ENCODE measurements around the gene TOP2A.

TOP2A gene

DNA sequence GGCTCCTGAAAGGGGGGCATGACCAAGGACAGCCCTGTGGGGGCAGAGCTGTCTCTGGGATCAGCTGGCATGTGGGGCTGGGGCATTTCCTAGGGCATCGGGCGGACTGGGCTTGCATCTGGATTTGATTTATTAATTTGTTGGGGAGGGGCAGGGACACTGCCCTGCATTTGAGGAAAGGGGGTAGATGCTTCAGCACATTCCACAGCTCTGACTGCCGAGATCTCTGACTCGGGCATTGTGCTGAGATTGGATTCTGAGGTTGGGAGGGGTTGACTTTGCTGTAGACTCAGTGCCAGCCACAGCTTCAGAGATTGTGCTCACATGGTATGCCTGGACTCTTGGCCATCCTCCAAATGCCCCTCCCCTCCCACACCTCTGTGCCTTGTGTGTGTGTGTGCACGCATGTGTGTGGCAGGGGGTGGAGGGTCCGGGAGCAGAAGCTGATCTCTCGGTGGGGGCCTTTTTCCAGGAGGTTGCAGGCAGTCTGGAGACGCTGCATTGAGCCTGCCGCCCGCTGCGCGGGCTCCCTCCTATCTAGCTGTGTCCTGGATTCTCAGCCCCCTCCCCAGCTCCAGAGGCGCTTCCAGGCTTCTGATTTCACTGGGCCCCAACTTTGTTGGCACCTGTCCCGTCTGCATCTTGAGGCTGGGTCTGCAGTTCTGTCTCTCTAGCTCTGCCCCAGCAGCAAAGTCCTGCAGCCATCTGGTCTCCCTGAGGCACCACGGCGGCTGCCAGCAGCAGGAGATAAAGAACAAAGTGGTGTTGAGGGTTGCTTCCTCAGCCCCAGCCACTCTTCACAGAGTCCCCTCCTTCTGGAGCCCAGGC, 40.5 kb upstream of the TOP2A start:
- Histone ChIP-seq H2AK5ac (ENCODE audit: low read length, severe bottlenecking) (peak overlapping the region; percentile 67), H3K79me1 (replicated peaks; ENCODE audit: low read length, poor library complexity, severe bottlenecking) (no peaks in the 10 kb centered on the region), H3K9ac (ENCODE audit: low read length) (peak overlapping the region; percentile 68), H3K4ac (ENCODE audit: low read depth in 1 of 2, low read length in 2 of 2) (no peak overlapping the region), H3K27me3 (ENCODE audit: control insufficient read depth in 1 of 2, insufficient read depth in 1 of 2, low read length in 2 of 2) (no peaks in the 10 kb centered on the region), H3K4me2 (ENCODE audit: low read length, poor library complexity, severe bottlenecking) (peak overlapping the region; percentile 23), H3K18ac (ENCODE audit: low read depth in 1 of 2, low read length in 2 of 2) (no peak overlapping the region), H3K23ac (ENCODE audit: low read length in 2 of 2) (no peak overlapping the region), H3K14ac (ENCODE audit: low read length in 2 of 2) (peak overlapping the region in 1 of 2 experiments; percentile 67), H3K27ac (ENCODE audit: low read length, poor library complexity, severe bottlenecking) (peak overlapping the region; percentile 36), H2BK5ac (ENCODE audit: low read depth, low read length, poor library complexity, severe bottlenecking) (no peak overlapping the region), H2BK15ac (ENCODE audit: low read depth, poor library complexity, severe bottlenecking) (no peak overlapping the region), H4K8ac (ENCODE audit: low read length) (no peak overlapping the region), H3K9me3 (ENCODE audit: control insufficient read depth, low read length) (no peaks in the 10 kb centered on the region), H3K4me1 (ENCODE audit: control insufficient read depth, insufficient read depth, low read depth, low read length) (peaks cover 39% of the 10 kb centered on the region), H4K91ac (ENCODE audit: low read length) (no peak overlapping the region), H2AFZ (ENCODE audit: low read depth, low read length) (no peak overlapping the region), H2BK120ac (ENCODE audit: low read depth, low read length) (no peak overlapping the region), H2BK12ac (ENCODE audit: low read length in 2 of 2) (no peak overlapping the region), H3K4me3 (ENCODE audit: insufficient read depth in 1 of 2, low read depth in 1 of 2, low read length in 2 of 2) (no peak overlapping the region), H3K36me3 (ENCODE audit: control insufficient read depth in 1 of 2, insufficient read depth in 2 of 2, low read depth in 1 of 2, low read length in 2 of 2) (peaks cover 56 to 66% of the 10 kb centered on the region in 2 experiments)
- DNase-seq: no peak
- WGBS: 77% methylated on average over 13 of the region's 16 CpGs

DNA sequence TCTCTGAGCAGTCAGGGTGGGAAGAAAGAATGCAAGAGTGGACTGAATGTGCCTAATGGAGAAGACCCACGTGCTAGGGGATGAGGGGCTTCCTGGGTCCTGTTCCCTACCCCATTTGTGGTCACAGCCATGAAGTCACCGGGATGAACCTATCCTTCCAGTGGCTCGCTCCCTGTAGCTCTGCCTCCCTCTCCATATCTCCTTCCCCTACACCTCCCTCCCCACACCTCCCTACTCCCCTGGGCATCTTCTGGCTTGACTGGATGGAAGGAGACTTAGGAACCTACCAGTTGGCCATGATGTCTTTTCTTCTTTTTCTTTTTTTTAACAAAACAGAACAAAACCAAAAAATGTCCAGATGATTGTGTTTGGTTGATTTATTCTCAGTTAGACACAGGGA, 39.7 kb upstream of the TOP2A start:
- Histone ChIP-seq H2AFZ (ENCODE audit: low read depth, low read length) (no peak overlapping the region), H3K14ac (ENCODE audit: low read length in 2 of 2) (no peak overlapping the region), H3K18ac (ENCODE audit: low read depth in 1 of 2, low read length in 2 of 2) (no peak overlapping the region), H2BK15ac (ENCODE audit: low read depth, poor library complexity, severe bottlenecking) (no peak overlapping the region), H3K4ac (ENCODE audit: low read depth in 1 of 2, low read length in 2 of 2) (no peak overlapping the region), H3K27me3 (ENCODE audit: control insufficient read depth in 1 of 2, insufficient read depth in 1 of 2, low read length in 2 of 2) (no peaks in the 10 kb centered on the region), H3K36me3 (ENCODE audit: control insufficient read depth in 1 of 2, insufficient read depth in 2 of 2, low read depth in 1 of 2, low read length in 2 of 2) (peaks cover 62 to 73% of the 10 kb centered on the region in 2 experiments), H4K8ac (ENCODE audit: low read length) (no peak overlapping the region), H3K23ac (ENCODE audit: low read length in 2 of 2) (no peak overlapping the region), H4K91ac (ENCODE audit: low read length) (no peak overlapping the region), H2BK12ac (ENCODE audit: low read length in 2 of 2) (no peak overlapping the region), H3K9ac (ENCODE audit: low read length) (peak overlapping the region; percentile 68), H3K4me2 (ENCODE audit: low read length, poor library complexity, severe bottlenecking) (no peak overlapping the region), H3K9me3 (ENCODE audit: control insufficient read depth, low read length) (no peaks in the 10 kb centered on the region), H2BK120ac (ENCODE audit: low read depth, low read length) (no peak overlapping the region), H2BK5ac (ENCODE audit: low read depth, low read length, poor library complexity, severe bottlenecking) (no peak overlapping the region), H3K27ac (ENCODE audit: low read length, poor library complexity, severe bottlenecking) (no peak overlapping the region), H3K4me3 (ENCODE audit: insufficient read depth in 1 of 2, low read depth in 1 of 2, low read length in 2 of 2) (no peak overlapping the region), H3K79me1 (replicated peaks; ENCODE audit: low read length, poor library complexity, severe bottlenecking) (peaks cover 1% of the 10 kb centered on the region), H3K4me1 (ENCODE audit: control insufficient read depth, insufficient read depth, low read depth, low read length) (peaks cover 43% of the 10 kb centered on the region), H2AK5ac (ENCODE audit: low read length, severe bottlenecking) (peak overlapping the region; percentile 67)
- DNase-seq: no peak
- WGBS: 98% methylated on average over 3 of the region's 3 CpGs

DNA sequence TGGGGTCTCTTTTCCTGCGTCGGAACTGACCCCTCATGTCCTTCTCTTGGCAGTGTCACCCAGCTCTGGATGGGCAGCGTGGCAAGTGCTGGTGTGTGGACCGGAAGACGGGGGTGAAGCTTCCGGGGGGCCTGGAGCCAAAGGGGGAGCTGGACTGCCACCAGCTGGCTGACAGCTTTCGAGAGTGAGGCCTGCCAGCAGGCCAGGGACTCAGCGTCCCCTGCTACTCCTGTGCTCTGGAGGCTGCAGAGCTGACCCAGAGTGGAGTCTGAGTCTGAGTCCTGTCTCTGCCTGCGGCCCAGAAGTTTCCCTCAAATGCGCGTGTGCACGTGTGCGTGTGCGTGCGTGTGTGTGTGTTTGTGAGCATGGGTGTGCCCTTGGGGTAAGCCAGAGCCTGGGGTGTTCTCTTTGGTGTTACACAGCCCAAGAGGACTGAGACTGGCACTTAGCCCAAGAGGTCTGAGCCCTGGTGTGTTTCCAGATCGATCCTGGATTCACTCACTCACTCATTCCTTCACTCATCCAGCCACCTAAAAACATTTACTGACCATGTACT, 38.8 kb upstream of the TOP2A start:
- Histone ChIP-seq H3K23ac (ENCODE audit: low read length in 2 of 2) (no peak overlapping the region), H3K4me1 (ENCODE audit: control insufficient read depth, insufficient read depth, low read depth, low read length) (peaks cover 45% of the 10 kb centered on the region), H3K27ac (ENCODE audit: low read length, poor library complexity, severe bottlenecking) (no peak overlapping the region), H2BK12ac (ENCODE audit: low read length in 2 of 2) (no peak overlapping the region), H2AFZ (ENCODE audit: low read depth, low read length) (no peak overlapping the region), H3K79me1 (replicated peaks; ENCODE audit: low read length, poor library complexity, severe bottlenecking) (peaks cover 1% of the 10 kb centered on the region), H3K9me3 (ENCODE audit: control insufficient read depth, low read length) (no peaks in the 10 kb centered on the region), H2BK15ac (ENCODE audit: low read depth, poor library complexity, severe bottlenecking) (no peak overlapping the region), H3K18ac (ENCODE audit: low read depth in 1 of 2, low read length in 2 of 2) (no peak overlapping the region), H4K91ac (ENCODE audit: low read length) (no peak overlapping the region), H3K9ac (ENCODE audit: low read length) (peak overlapping the region; percentile 68), H3K4ac (ENCODE audit: low read depth in 1 of 2, low read length in 2 of 2) (no peak overlapping the region), H2BK5ac (ENCODE audit: low read depth, low read length, poor library complexity, severe bottlenecking) (no peak overlapping the region), H3K36me3 (ENCODE audit: control insufficient read depth in 1 of 2, insufficient read depth in 2 of 2, low read depth in 1 of 2, low read length in 2 of 2) (peaks cover 62 to 76% of the 10 kb centered on the region in 2 experiments), H3K14ac (ENCODE audit: low read length in 2 of 2) (no peak overlapping the region), H3K4me3 (ENCODE audit: insufficient read depth in 1 of 2, low read depth in 1 of 2, low read length in 2 of 2) (no peak overlapping the region), H4K8ac (ENCODE audit: low read length) (no peak overlapping the region), H2AK5ac (ENCODE audit: low read length, severe bottlenecking) (peak overlapping the region; percentile 7), H3K4me2 (ENCODE audit: low read length, poor library complexity, severe bottlenecking) (no peak overlapping the region), H3K27me3 (ENCODE audit: control insufficient read depth in 1 of 2, insufficient read depth in 1 of 2, low read length in 2 of 2) (no peaks in the 10 kb centered on the region), H2BK120ac (ENCODE audit: low read depth, low read length) (no peak overlapping the region)
- WGBS: 97% methylated on average over 15 of the region's 16 CpGs
- DNase-seq: no peak

DNA sequence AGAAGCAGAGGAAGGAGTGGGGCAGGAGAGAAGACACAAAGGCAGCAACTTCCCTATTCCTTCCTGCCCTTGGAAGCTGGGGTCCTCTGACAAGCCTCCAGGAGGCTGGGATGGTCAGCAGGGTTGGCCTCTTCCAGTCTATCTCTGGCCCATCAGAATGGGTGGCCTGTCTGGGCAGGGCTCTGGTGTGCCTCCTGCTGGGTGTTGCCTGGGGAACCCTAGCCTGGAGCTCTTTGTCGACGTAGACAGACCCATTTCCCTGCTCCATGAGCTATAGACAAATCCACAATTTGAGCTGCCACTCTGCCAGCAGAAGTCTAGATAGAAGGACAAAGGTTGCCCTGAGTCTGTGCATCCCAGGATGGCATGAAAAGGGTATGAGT, 36.9 kb upstream of the TOP2A start:
- peak overlapping the region; percentile 87 for H3K9ac ChIP-seq (ENCODE audit: low read length)
- WGBS: 100% methylated on average over 2 of the region's 2 CpGs
- no peak for DNase-seq
- H2AK5ac ChIP-seq (ENCODE audit: low read length, severe bottlenecking): peak overlapping the region; percentile 41
- no peak overlapping the region for H3K14ac ChIP-seq (ENCODE audit: low read length in 2 of 2)
- H3K9me3 ChIP-seq (ENCODE audit: control insufficient read depth, low read length): no peaks in the 10 kb centered on the region
- H3K27ac ChIP-seq (ENCODE audit: low read length, poor library complexity, severe bottlenecking): peak overlapping the region; percentile 4
- H2AFZ ChIP-seq (ENCODE audit: low read depth, low read length): no peak overlapping the region
- no peak overlapping the region for H3K4me2 ChIP-seq (ENCODE audit: low read length, poor library complexity, severe bottlenecking)
- no peak overlapping the region for H3K4ac ChIP-seq (ENCODE audit: low read depth in 1 of 2, low read length in 2 of 2)
- peaks cover 56 to 79% of the 10 kb centered on the region in 2 experiments for H3K36me3 ChIP-seq (ENCODE audit: control insufficient read depth in 1 of 2, insufficient read depth in 2 of 2, low read depth in 1 of 2, low read length in 2 of 2)
- H4K8ac ChIP-seq (ENCODE audit: low read length): no peak overlapping the region
- H3K23ac ChIP-seq (ENCODE audit: low read length in 2 of 2): no peak overlapping the region
- H4K91ac ChIP-seq (ENCODE audit: low read length): no peak overlapping the region
- no peaks in the 10 kb centered on the region for H3K27me3 ChIP-seq (ENCODE audit: control insufficient read depth in 1 of 2, insufficient read depth in 1 of 2, low read length in 2 of 2)
- H3K79me1 ChIP-seq (replicated peaks; ENCODE audit: low read length, poor library complexity, severe bottlenecking): peaks cover 1% of the 10 kb centered on the region
- H2BK12ac ChIP-seq (ENCODE audit: low read length in 2 of 2): no peak overlapping the region
- peaks cover 51% of the 10 kb centered on the region for H3K4me1 ChIP-seq (ENCODE audit: control insufficient read depth, insufficient read depth, low read depth, low read length)
- H2BK5ac ChIP-seq (ENCODE audit: low read depth, low read length, poor library complexity, severe bottlenecking): no peak overlapping the region
- no peak overlapping the region for H3K4me3 ChIP-seq (ENCODE audit: insufficient read depth in 1 of 2, low read depth in 1 of 2, low read length in 2 of 2)
- no peak overlapping the region for H2BK120ac ChIP-seq (ENCODE audit: low read depth, low read length)
- no peak overlapping the region for H3K18ac ChIP-seq (ENCODE audit: low read depth in 1 of 2, low read length in 2 of 2)
- H2BK15ac ChIP-seq (ENCODE audit: low read depth, poor library complexity, severe bottlenecking): no peak overlapping the region
